Epithelial cell of prostate (primary cell): ENCODE measurements around the gene FEM1B.

ENCODE experiments used
- DNase-seq: peaks from one replicate; pipeline ENCODE4 v3.0.0-alpha.2; 2011; ENCODE audit warnings: low read depth, low spot score
- H3K27ac ChIP-seq: fragments of 450-650 bp; 2 replicates; pipeline ENCODE4 v1.5.1; 2017; ENCODE audit warnings: mild to moderate bottlenecking

Gene FEM1B

DNA sequence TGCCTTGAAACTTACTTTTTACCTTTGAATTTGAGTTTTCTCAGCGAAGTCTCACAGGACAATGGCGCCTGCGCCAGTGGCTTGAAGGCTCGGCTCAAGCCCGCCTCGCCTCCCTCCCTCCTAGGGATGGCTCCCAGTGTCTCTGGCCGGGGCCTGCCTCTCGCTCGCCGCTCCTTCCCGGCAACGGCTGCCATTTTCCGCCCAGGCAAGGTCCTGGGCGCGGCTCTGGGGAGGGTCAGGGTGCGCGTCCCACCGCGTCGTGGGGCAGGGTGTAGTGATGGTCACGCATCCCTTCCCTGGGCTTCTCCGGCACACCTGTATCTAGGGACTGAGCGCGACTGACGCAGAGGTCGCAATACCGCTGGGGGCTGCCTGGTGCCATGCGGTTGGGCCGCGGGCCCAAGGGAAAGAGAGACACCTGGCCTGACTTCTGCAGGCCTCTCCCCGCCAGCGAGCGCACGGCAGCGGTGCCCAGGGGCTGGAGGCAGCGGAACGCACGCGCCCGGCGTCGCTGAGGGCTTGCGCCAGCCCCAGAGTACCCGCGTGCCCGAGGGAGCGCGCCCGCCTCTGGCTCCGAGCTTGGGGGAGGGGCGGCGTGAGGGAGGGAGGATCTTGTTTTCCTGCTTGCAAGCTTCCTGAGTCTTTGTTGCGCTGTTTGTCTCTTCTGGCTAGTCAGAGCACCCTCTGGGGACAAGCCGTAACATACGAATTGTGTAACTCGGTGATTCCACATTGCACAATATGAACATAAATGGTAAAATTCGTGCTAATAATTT is 20.7 kb upstream of the FEM1B start:
- peak; percentile 73 for DNase-seq
- H3K27ac ChIP-seq: peak overlapping the region; percentile 95

GRCh38 chr15:68258692-68259091 is 18.9 kb upstream of the FEM1B start:
- no peak for DNase-seq
- H3K27ac ChIP-seq: peak overlapping the region; percentile 44

DNA sequence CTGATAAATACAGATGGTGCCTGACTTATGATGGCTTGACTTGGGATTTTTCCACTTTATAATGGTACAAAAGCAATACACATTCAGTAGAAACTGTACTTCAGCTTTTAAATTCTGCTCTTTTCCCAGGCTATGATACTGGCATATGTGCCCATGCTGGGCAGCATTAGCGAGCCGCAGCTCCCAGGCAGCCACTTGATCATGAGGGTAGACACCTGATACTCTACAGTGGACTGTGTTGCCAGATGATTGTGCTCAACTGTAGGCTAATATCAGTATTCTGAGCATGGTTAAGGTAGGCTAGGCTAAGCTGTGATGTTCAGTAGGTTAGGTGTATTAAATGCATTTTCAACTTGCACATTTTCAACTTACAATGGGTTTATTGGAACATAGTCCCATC is 17.7 kb upstream of the FEM1B start:
- H3K27ac ChIP-seq: peak overlapping the region; percentile 44
- no peak for DNase-seq

DNA sequence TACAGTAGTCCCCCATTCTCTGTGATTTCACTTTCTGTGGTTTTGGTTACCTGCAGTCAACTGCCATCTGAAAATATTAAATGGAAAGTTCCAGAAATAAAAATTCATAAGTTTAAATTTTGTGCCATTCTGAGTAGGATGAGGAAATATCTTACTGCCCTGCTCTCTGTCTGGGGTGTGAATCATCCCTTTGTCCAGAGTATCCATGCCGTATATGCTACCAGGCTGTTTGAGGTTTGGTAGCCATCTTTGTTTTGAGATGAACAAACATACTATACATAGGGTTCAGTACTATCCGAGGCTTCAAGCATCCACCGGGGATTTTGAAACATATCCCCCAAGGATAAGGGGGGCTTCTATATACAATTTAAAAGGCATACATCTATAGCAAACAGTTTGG is 16.3 kb upstream of the FEM1B start:
- DNase-seq: no peak
- peak overlapping the region; percentile 17 for H3K27ac ChIP-seq

DNA sequence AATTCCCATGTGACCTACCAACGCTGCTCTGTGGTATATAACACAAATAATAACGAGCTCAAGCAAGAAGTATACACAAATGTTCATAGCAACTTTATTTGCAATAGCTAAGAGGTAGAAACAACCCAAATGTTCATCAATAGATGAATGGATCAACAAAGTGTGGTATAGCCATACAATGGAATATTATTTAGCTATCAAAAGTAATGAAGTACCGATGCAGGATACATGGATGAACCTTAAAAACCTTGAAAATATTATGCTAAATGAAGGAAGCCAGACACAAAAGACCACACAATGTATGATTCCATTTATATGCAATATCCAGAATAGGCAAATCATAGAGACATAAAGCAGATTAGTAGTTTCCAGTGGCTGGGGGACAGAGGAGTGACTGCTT is 15.6 kb upstream of the FEM1B start:
- no peak for DNase-seq
- H3K27ac ChIP-seq: no peak overlapping the region

DNA sequence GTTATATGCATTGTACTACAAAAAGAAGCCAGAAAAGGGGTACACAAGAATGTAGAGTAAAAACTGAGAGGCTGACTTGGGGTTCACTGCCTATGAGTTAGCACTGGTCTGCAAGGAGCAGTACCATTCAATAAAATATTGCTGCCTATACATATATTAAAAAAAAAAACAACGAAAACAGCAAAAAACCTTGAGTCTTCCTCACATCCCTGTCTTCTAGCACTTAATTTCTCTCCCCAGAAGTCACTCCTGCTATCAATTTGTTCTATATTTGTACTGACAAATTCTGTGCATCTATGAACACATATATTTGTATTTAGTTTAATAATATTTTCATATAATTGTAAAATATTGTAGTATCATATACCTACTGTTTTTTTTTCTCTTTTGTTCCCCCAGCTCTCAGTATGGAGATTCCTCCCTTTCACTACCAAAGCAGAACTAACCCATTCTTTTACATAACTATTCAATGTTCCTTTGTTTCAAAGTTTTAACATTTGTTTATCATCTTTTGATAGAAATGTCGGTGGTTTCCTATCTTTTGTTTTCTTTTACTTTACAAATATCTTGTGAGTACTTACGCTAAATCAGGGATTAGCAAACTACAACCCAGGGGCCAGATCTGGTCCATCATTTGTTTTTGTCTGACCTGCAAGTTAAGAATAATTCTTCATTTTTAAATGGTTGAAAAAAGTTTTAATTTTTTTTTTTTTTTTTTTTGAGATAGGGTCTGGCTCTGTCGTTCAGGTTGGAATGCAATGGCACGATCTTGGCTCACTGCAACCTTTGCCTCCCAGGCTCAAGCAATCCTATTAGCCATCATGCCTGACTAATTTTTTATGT is 14.8 kb upstream of the FEM1B start:
- H3K27ac ChIP-seq: no peak overlapping the region

DNA sequence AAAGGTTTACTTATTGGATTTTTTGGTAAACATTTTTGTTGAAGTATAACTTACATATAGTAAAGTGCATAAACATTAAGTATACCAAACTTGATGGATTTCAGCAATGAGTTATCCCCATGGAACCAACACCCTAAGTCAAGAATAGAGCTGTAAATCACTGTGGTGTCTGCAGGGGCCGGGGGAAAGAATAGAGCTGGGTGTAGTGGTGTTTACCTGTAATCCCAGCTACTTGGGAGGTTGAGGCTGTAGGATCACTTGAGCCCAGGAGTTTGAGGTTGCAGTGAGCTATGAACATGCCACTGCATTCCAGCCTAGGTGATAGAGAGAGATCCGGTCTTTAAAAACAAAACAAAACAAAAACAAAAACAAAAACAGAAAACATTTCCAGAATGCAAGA is 13.3 kb upstream of the FEM1B start:
- no peak for DNase-seq
- no peak overlapping the region for H3K27ac ChIP-seq

More for the DNA sequence above, 14.8 kb upstream of the FEM1B start:
- no peak for DNase-seq

DNA sequence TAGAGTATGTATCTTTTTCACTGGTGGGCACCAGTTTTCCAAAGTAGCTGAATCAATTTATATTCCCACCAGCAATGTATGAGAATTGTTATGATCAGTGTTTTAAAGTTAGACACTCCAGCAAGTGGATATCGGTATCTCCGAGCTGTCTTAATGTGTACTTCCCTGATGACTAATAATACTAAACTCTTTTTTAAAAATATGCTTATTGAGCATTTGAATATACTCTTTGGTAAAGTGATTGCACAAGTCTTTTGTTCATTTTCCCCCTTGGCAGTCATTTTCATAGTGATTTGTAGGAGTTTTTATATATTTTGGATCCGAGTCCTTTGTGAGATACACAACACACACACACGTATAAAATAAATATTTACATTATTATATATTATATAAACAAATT is 12.5 kb upstream of the FEM1B start:
- H3K27ac ChIP-seq: peak overlapping the region; percentile 16
- no peak for DNase-seq

DNA sequence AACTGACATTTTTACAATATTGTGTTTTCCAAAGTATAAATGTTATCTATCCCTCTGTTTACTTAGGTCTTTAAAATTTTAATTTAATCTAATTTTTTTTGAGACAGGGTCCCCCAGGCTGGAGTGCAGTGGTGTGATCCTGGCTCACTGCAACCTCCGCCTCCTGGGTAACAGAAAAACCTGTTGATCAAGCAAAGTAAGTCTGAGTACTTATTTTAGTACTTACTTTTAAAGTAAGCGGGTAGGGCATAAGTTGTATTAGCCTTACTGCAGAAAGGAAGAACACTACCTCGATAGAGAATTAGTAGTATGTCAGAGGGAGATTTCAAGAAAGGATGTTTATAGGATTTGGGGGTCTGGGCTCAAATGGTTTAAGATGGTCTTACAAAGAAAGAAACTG is 11.9 kb upstream of the FEM1B start:
- H3K27ac ChIP-seq: peak overlapping the region; percentile 16
- no peak for DNase-seq

- peak overlapping the region; percentile 77 for H3K27ac ChIP-seq
- peak; percentile 80 for DNase-seq
Measured at GRCh38 chr15:68268405-68268804, 9.1 kb upstream of the FEM1B start.

DNA sequence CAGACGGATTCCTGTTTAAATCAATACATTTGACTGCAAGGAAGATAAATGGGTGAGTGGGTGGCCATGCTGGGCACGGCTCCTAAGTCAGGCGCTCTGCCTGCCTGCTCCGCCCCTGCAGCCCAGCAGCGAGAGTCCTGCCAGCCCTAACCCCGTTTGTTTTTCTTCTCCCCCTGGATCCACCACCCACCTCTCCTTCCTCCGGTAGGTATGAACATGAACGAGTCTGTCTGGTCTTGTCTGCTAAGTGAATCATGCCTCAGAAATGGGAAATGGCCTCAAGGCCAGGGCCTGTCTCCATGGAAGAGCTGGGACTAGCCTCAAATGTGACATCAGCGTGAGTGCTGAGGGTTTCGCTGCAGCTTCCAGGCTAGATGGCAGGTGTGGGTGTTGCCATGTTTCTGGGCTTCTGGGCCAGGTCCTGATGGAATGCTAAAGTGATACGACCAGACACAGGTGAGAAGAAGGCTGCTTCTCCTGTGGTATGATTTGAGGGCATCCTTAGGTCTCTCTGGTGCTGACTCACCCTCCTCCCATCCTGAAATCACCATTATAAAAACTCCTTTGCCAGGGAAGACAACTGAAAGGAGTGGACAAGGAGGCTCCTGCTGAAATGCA is 5.6 kb upstream of the FEM1B start:
- peak; percentile 100 for DNase-seq
- H3K27ac ChIP-seq: peak overlapping the region; percentile 100

DNA sequence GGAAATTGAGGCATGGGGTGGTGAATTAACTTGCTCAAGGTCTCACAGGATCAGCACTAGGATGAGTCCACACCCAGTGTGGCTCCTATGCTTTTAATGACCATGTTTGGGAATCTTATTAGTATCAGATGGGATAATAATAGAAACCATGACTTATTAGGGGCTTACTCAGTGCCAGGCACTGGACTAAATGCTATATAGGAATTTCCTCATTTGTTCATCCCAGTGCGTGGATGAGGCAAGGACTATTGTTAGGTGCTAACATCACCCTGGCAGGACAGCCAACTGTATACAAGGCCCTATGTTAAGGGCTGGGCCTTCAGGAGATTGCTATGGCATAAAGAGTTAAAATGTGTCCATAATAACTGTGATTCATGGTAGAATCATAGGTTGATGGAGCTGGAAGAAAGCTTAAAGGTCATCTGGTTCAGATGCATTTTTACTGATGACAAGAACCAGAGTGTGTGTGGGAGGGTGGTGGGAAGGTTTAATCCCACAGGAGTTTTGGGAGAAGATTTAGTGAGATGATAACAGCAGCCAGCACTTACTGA is 4.7 kb upstream of the FEM1B start:
- H3K27ac ChIP-seq: peak overlapping the region; percentile 100

DNA sequence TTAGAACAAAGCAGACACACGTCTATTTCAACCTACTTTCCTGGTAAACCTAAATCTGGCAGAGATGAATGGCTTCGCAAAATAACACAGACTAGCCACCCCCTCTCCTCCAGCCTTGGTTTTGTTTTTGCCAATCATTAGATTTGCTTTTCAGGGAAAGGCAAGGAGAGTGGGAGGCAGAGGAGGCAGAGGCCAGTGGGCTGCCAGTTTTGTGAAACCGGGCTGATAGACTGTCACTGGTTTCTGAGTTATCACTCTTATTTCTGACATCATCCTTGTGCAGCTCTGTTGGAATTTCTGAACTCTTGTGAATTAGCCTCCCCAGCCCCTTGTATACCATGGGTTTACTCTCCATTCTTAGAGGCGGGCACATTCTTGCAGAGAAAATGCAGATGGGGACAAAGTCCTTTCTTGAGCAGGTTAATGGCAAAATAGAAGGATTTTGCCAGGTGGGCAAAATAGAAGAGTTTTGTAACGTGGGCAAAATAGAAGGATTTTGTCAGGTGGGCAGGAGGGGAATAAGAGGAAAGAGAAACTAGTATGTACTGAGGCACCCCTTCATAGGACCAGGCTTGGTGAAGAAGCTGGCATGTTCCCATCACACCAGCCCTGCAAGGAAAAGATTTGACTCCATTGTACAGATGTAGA is 3.2 kb upstream of the FEM1B start:
- no peak for DNase-seq
- peak overlapping the region; percentile 100 for H3K27ac ChIP-seq

More for the DNA sequence above, 4.7 kb upstream of the FEM1B start:
- DNase-seq: peak; percentile 98

DNA sequence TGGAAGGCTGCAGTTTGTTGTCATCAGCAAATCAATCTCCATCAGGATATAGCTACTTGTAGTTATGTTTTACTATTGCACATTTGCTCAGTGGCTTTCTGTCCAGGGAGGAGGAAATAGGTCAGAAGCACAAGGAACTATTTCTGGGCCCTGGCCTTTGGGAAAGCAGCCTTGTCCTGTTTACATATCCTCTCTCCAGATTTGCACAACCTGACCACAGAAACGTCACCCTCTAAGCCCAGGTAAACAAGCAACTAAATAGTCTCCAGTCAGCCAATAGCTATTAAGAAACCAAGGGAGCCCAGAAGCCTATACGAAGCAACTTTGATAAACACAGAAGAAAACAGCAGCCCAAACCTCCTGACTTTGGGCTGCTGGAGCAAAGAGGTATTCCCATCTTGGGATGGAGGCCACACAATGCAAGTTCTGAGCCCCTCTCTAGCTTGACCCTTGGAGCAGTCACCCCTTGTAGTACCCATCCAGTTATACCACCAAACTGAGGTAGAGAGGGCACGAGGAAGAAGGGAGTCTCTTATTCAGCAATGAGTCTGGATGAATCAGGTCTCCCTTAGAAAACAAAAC is 2.3 kb upstream of the FEM1B start:
- DNase-seq: peak; percentile 92
- H3K27ac ChIP-seq: peak overlapping the region; percentile 100

- no peak for DNase-seq
- peak overlapping the region; percentile 100 for H3K27ac ChIP-seq
Measured at GRCh38 chr15:68276668-68277067, 877 bp upstream of the FEM1B start.

DNA sequence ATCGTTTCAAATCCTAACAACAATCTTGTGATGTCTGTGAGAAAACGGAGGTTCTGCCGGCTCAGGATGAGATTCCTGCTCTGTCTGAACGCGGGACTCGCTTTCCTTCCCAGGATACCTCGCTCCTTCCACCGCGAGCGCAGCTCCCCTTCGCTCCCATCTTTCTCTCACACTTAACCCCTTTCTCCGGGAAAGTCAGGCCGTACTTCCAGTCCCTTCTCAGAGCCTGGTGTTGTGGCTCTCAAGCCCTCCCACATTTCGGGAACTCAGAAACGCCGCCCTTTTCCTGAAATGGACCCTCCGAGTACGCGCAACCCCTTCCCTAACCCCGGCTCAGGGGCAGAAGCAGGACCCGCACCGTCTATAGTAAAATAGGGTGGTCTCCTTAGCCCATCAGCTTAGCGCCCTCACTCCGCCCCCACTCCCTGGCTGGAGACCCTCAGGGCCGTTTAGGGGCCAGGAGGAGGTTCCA is 378 bp upstream of the FEM1B start:
- peak overlapping the region; percentile 100 for H3K27ac ChIP-seq
- no peak for DNase-seq

DNA sequence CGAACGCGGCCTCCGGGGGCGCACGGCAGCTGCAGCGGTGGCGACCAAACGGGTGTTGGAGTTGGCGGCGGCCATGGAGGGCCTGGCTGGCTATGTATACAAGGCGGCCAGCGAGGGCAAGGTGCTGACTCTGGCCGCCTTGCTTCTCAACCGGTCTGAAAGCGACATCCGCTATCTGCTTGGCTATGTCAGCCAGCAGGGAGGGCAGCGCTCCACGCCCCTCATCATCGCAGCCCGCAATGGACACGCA is 725 bp downstream of the FEM1B start:
- H3K27ac ChIP-seq: peak overlapping the region; percentile 100
- no peak for DNase-seq

DNA sequence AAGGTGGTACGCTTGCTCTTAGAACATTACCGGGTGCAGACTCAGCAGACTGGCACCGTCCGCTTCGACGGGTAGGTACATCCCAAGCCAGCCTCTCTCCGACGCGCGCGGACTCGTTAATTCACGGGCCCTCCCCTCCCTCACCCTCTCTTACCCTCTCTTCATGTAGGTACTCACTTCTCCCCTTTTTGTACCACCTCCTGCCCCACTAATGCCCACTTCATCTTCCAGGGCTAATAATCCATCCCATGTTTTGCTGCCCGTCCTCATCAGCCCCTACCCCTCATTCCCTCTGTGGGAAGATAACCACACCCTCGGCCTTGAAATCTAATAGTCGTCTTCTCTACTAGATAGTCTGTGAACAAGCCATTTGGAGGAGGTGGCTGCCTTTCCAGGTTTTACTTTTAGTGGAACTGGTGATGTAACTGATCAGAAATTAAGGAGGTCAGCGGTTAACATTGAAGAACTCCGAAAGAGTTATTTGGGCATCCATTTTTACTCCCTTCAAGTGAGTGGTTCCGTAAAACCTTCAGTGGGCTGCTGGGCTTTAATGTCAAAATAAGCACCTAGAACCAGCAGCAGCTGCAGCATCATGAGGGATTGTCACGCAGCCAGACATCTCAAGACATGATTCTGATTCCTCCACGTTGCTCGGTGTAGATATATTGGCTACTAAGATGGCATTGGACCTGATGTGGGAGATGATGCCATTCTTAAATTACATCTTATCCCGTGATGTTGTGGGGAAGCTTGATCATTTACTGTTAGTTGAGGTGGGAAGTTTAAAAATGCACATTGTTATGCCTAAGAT is 1.3 kb downstream of the FEM1B start:
- peak overlapping the region; percentile 100 for H3K27ac ChIP-seq
- DNase-seq: no peak
